Hepatocyte (in vitro differentiated cells): ENCODE data around the gene CLTA. TPM values are rescaled to one million over a fixed set of nuclear protein-coding genes. Genes with fewer than 3 reads are reported as not detected.
A peak's percentile ranks its signal among the peaks of the same experiment; 100 is the strongest.

ENCODE experiments used
- DNase-seq: peaks from one replicate; pipeline ENCODE4 v3.0.0-alpha.2; 2016; ENCODE audit warnings: low spot score
- H2AFZ ChIP-seq: fragments of 200-600 bp; sonication (generic); 2 replicates; pipeline ENCODE4 v1.6.0; 2016; ENCODE audit warnings: antibody characterized with exemption, mild to moderate bottlenecking
- H3K27ac ChIP-seq: fragments of 200-600 bp; sonication (generic); 2 replicates; pipeline ENCODE4 v1.5.1; 2016; ENCODE audit warnings: mild to moderate bottlenecking
- H3K27me3 ChIP-seq: fragments of 200-600 bp; sonication (generic); 2 replicates; pipeline ENCODE4 v1.6.1; 2016
- H3K36me3 ChIP-seq: fragments of 200-600 bp; sonication (generic); replicated peaks from 2 replicates; pipeline ENCODE4 v1.5.1; 2016; ENCODE audit warnings: low read depth; ENCODE audit not compliant: insufficient read depth
- H3K4me1 ChIP-seq: fragments of 200-600 bp; sonication (generic); 2 replicates; pipeline ENCODE4 v1.5.1; 2016; ENCODE audit warnings: mild to moderate bottlenecking, moderate library complexity; ENCODE audit not compliant: insufficient read depth
- H3K4me2 ChIP-seq: fragments of 200-600 bp; sonication (generic); 2 replicates; pipeline ENCODE4 v1.6.0; 2016
- H3K4me3 ChIP-seq: fragments of 200-600 bp; sonication (generic); 2 replicates; pipeline ENCODE4 v1.5.1; 2016; ENCODE audit warnings: mild to moderate bottlenecking
- H3K79me2 ChIP-seq: fragments of 200-600 bp; sonication (generic); 2 replicates; pipeline ENCODE4 v1.6.0; 2017; ENCODE audit warnings: mild to moderate bottlenecking
- H3K9me2 ChIP-seq: fragments of 200-600 bp; sonication (generic); replicated peaks from 2 replicates; pipeline ENCODE4 v1.6.0; 2017; ENCODE audit warnings: mild to moderate bottlenecking; ENCODE audit not compliant: insufficient read depth
- H3K9me3 ChIP-seq: fragments of 200-600 bp; sonication (generic); 2 replicates; pipeline ENCODE4 v1.5.1; 2016; ENCODE audit warnings: low read depth, mild to moderate bottlenecking
- H4K20me1 ChIP-seq: fragments of 200-600 bp; sonication (generic); 2 replicates; pipeline ENCODE4 v1.6.0; 2016; ENCODE audit warnings: mild to moderate bottlenecking; ENCODE audit not compliant: insufficient read depth, poor library complexity, severe bottlenecking
- CTCF ChIP-seq: fragments of 200-600 bp; sonication (generic); IDR thresholded peaks from 2 replicates; pipeline ENCODE4 v1.5.1; 2016; ENCODE audit warnings: antibody characterized with exemption, mild to moderate bottlenecking; ENCODE audit not compliant: poor library complexity
- EZH2 ChIP-seq: fragments of 200-600 bp; sonication (generic); IDR thresholded peaks from 2 replicates; pipeline ENCODE4 v1.6.1; 2016; ENCODE audit warnings: antibody characterized with exemption, mild to moderate bottlenecking, borderline replicate concordance
- EZH2phosphoT487 ChIP-seq: fragments of 200-600 bp; sonication (generic); IDR thresholded peaks from one replicate; pipeline ENCODE4 v1.6.1; 2018; ENCODE audit warnings: antibody characterized with exemption, mild to moderate bottlenecking, low read depth, moderate library complexity; ENCODE audit not compliant: unreplicated experiment, severe bottlenecking
- WGBS: methylation state at CpG from one replicate; pipeline ENCODE4 v1.1.6; 2016; ENCODE audit warnings: low lambda C conversion rate; ENCODE audit errors: missing lambda C conversion rate; 5-methylcytosine and 5-hydroxymethylcytosine counted together
- polyA plus RNA-seq: library from polyadenylated mRNA; unstranded; fragments of >200 nt; fragmentation: Nextera tagmentation; extraction: Ambion mirVana; gene quantifications from 2 replicates; pipeline ENCODE4 v1.2.1, GENCODE V29; 2016
- total RNA-seq: library from RNA; depleted of rRNA; stranded (reverse); fragments of >200 nt; gene quantifications from 2 replicates; pipeline ENCODE4 v1.2.3, GENCODE V29; 2014

CLTA gene
- total and polyA plus RNA-seq, 2 experiments from 2014 or later = 283 to 317 TPM

- Histone ChIP-seq H3K9me3 (no peaks in the 10 kb centered on the region), H3K9me2 (no peaks in the 10 kb centered on the region), H3K79me2 (peaks cover 85% of the 10 kb centered on the region), H4K20me1 (peaks cover 67% of the 10 kb centered on the region), H3K36me3 (no peaks in the 10 kb centered on the region), H3K27me3 (no peaks in the 10 kb centered on the region), H3K27ac (no peak overlapping the region), H3K4me1 (peaks cover 7% of the 10 kb centered on the region), H2AFZ (no peak overlapping the region), H3K4me3 (no peak overlapping the region), H3K4me2 (no peak overlapping the region)
- 93% methylated on average over 4 of the region's 4 CpGs for WGBS
- no peak for DNase-seq
- TF ChIP-seq EZH2 (no peak), EZH2phosphoT487 (no peak), CTCF (no peak)
These were observed 16.3 kb downstream of the CLTA start for GRCh38 chr9:36207016-36207415.

DNA sequence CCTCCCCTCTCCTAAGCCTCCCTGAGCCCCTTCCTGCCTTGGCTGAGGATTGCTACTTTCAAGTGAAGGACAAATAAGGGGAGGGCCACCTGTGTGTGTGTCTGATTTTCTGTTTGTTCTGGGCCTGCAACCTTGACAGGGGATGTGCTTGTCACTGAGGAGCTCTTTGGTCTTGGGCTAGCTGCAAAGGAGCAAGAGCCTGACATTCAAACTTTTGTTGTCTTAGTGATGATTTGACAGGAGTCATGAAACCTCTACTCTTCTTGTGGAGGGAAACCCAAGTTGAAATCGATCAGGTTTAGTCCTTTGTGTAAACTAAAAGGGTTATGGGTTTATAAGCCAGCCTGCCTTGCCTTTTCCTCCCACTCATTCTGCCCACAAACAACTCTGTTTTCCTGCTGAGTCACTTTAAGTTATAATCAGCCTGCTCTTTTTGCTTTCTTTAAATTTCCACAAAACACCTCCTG, 16.9 kb downstream of the CLTA start:
- H3K9me2 ChIP-seq = no peaks in the 10 kb centered on the region
- TF ChIP-seq EZH2 (no peak), CTCF (no peak), EZH2phosphoT487 (no peak)
- 74% methylated on average over 1 of the region's 1 CpG for WGBS
- H3K4me2 ChIP-seq = no peak overlapping the region
- peaks cover 80% of the 10 kb centered on the region for H3K79me2 ChIP-seq
- no peak for DNase-seq
- H2AFZ ChIP-seq = no peak overlapping the region
- peaks cover 70% of the 10 kb centered on the region for H4K20me1 ChIP-seq
- H3K4me1 ChIP-seq = peaks cover 7% of the 10 kb centered on the region
- no peaks in the 10 kb centered on the region for H3K36me3 ChIP-seq
- no peak overlapping the region for H3K4me3 ChIP-seq
- no peaks in the 10 kb centered on the region for H3K9me3 ChIP-seq
- H3K27ac ChIP-seq = peak overlapping the region; percentile 6
- H3K27me3 ChIP-seq = no peaks in the 10 kb centered on the region

- 84% methylated on average over 10 of the region's 10 CpGs for WGBS
- H3K9me3 ChIP-seq = no peaks in the 10 kb centered on the region
- no peak overlapping the region for H3K4me3 ChIP-seq
- H3K9me2 ChIP-seq = no peaks in the 10 kb centered on the region
- H3K27ac ChIP-seq = peak overlapping the region; percentile 7
- no peak for DNase-seq
- no peaks in the 10 kb centered on the region for H3K27me3 ChIP-seq
- H3K4me2 ChIP-seq = no peak overlapping the region
- no peaks in the 10 kb centered on the region for H3K36me3 ChIP-seq
- H2AFZ ChIP-seq = no peak overlapping the region
- H3K79me2 ChIP-seq = peaks cover 70% of the 10 kb centered on the region
- peaks cover 7% of the 10 kb centered on the region for H3K4me1 ChIP-seq
- H4K20me1 ChIP-seq = peaks cover 74% of the 10 kb centered on the region
- TF ChIP-seq EZH2 (no peak), EZH2phosphoT487 (no peak), CTCF (no peak)
These were observed 18.0 kb downstream of the CLTA start for GRCh38 chr9:36208521-36209253.
